Ovary (tissue), 9 donors: ENCODE results near the gene AP2S1. TPM values are rescaled to one million over a fixed set of nuclear protein-coding genes. Genes with fewer than 3 reads are reported as not detected.
"Not testable (repeated sequence)": the region's sequence is repeated elsewhere in the genome, so short reads cannot be mapped to it uniquely, and the experiment has no call there.

ENCODE experiments used
- DNase-seq, 5 donors: peaks; one replicate each; pipeline ENCODE4 v3.0.0-alpha.2; 2019 to 2020
- H3K27ac ChIP-seq, 2 donors: fragments of 200-600 bp; one replicate each; pipeline versions ENCODE4 v1.5.1 to v1.8.0; 2019 to 2022
- H3K27me3 ChIP-seq: fragments of 200-600 bp; one replicate; pipeline ENCODE4 v1.8.0; 2022
- H3K36me3 ChIP-seq: fragments of 200-600 bp; sonication (generic); one replicate; pipeline ENCODE4 v1.5.1; 2019
- H3K4me1 ChIP-seq: one replicate; pipeline ENCODE4 v1.8.1; 2013; ENCODE audit warnings: mild to moderate bottlenecking, moderate library complexity; ENCODE audit not compliant: insufficient read depth
- H3K4me3 ChIP-seq: fragments of 200-600 bp; sonication (generic); one replicate; pipeline ENCODE4 v1.5.1; 2017
- H3K9me3 ChIP-seq, 2 donors: fragments of 200-600 bp in 1 of 2; sonication (generic) in 1 of 2; one replicate each; pipeline versions ENCODE4 v1.5.1 to v1.8.1; 2013 to 2019; ENCODE audit warnings: mild to moderate bottlenecking in 1 of 2, moderate library complexity in 1 of 2
- EP300 ChIP-seq: sonication (generic); formaldehyde crosslinking; IDR thresholded peaks from one replicate; pipeline ENCODE4 v1.6.1; 2017; ENCODE audit warnings: antibody characterized with exemption
- POLR2A ChIP-seq: fragments of 450-650 bp; IDR thresholded peaks from one replicate; pipeline ENCODE4 v1.6.1; 2017; ENCODE audit warnings: antibody characterized with exemption, mild to moderate bottlenecking, moderate library complexity
- WGBS, 3 donors: extraction: QIAGEN DNeasy Blood & Tissue Kit in 1 of 3; methylation state at CpG; one replicate each; pipeline versions ENCODE4 v1.1.5 to v1.1.7; 2013 to 2017; 5-methylcytosine and 5-hydroxymethylcytosine counted together
- intact Hi-C, 4 donors: fragments of 100-400 bp; cut with DNase I; formaldehyde crosslinking; loops; one replicate each; pipeline versions ENCODE4 v1.11.0 to v1.15.1; 2022 to 2023
- polyA plus RNA-seq, 2 donors: library from polyadenylated mRNA; stranded (reverse); fragments of 200-250 nt in 1 of 2; fragments of 350-450 nt in 1 of 2; fragmentation: Illumina TruSeq in 1 of 2; extraction: RNeasy Lipid Tissue Mini Kit (QIAGEN cat#74804) in 1 of 2; gene quantifications; one replicate each; pipeline ENCODE4 v1.2.3, GENCODE V29; 2013 to 2014
- total RNA-seq, 7 donors: library from RNA; depleted of rRNA in 2 of 7; stranded (reverse); fragments of >200 nt in 2 of 7; fragmentation: NEBNext Ultra II Directional in 3 of 7; extraction: Animal tissue kit (Norgen Biotek cat#: 25700) in 3 of 7; gene quantifications; one replicate each; pipeline versions ENCODE4 v1.1.0 to v1.2.4, GENCODE V29; 2016 to 2023
- TF ChIP-seq, protein P1 (sequence below), 3 donors: fragments of 450-650 bp in 2 of 3; fragments of 200-600 bp in 1 of 3; IDR thresholded peaks; one replicate each; pipeline versions ENCODE4 v1.5.1 to v1.8.0; 2016 to 2022; ENCODE audit warnings: antibody characterized with exemption in 3 of 3, mild to moderate bottlenecking in 1 of 3
- donor health status: DM: no; HTN: no; CAD: no; lungs with moderate emphysema.
- donor health status: DM: no; HTN: no; CAD: no.
- donor health status: Bipolar disorder and iron deficiency.
- donor health status: DM: yes; HTN: yes; CAD: no.
- donor health status: DM: no; HTN: no; CAD: no.
- donor health status: DM: yes; HTN: yes; CAD: no.

Gene AP2S1
- total and polyA plus RNA-seq, 9 donors = 39.9 to 86.3 (median 57.0) TPM

DNA sequence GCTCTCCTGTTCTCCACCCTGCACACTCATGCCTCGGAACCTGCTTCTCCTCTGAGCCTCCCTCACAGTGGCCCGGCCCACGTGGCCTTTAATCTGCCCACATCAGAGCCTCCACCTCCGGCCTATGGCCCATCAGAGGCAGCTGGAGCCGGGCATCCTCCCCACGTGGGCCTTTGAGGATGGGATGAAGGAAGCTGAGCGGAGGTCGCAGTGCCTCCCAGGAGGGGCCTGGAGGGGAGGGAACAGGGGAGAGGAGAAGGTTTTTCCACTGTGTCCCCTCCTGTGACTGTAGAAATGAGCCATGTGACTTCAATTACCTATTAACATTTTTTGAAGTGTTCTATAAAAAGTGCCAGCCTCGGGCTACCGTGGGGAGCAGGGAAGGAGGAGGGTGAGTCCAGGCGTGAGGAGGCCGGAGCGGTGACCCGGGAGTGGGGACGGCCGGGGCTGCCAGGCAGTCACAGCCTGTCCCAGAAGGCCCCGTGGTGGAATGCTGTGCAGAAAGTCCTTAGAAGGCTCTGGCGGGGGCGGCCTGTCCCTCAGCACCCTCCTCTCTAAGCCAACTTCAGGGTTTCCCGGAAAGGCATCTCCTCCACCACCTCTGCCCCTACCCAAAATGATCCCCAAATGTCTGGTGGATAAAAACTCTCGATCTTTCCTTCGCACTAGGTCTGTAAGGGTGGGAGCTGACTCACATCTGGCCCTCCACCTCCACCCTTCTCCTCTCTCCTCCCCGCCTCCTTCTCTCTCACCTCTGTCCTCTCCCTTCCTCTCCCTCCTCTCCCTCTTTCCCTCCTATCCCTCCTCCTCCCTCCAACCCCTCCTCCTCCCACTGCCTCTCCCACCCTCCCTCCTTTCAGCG is 37.4 kb downstream of the AP2S1 start:
- no peak for TF ChIP-seq POLR2A
- TF ChIP-seq, protein P1, sequence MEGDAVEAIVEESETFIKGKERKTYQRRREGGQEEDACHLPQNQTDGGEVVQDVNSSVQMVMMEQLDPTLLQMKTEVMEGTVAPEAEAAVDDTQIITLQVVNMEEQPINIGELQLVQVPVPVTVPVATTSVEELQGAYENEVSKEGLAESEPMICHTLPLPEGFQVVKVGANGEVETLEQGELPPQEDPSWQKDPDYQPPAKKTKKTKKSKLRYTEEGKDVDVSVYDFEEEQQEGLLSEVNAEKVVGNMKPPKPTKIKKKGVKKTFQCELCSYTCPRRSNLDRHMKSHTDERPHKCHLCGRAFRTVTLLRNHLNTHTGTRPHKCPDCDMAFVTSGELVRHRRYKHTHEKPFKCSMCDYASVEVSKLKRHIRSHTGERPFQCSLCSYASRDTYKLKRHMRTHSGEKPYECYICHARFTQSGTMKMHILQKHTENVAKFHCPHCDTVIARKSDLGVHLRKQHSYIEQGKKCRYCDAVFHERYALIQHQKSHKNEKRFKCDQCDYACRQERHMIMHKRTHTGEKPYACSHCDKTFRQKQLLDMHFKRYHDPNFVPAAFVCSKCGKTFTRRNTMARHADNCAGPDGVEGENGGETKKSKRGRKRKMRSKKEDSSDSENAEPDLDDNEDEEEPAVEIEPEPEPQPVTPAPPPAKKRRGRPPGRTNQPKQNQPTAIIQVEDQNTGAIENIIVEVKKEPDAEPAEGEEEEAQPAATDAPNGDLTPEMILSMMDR (IDR thresholded peaks at IDR 0.05) = no peak
- TF ChIP-seq EP300 = no peak
- Histone ChIP-seq H3K4me1 (peaks cover 5% of the 10 kb centered on the region), H3K4me3 (no peak overlapping the region), H3K36me3 (no peaks in the 10 kb centered on the region), H3K27me3 (no peaks in the 10 kb centered on the region), H3K9me3 (no peaks in the 10 kb centered on the region), H3K27ac (peak overlapping the region; percentile 52 to 77)
- intact Hi-C loops = no loop called here
- 34 to 39% (median 35%) methylated on average over 24 of the region's 24 CpGs for WGBS, 3 donors
- DNase-seq = peak; percentile 44 to 62 (median 50)

DNA sequence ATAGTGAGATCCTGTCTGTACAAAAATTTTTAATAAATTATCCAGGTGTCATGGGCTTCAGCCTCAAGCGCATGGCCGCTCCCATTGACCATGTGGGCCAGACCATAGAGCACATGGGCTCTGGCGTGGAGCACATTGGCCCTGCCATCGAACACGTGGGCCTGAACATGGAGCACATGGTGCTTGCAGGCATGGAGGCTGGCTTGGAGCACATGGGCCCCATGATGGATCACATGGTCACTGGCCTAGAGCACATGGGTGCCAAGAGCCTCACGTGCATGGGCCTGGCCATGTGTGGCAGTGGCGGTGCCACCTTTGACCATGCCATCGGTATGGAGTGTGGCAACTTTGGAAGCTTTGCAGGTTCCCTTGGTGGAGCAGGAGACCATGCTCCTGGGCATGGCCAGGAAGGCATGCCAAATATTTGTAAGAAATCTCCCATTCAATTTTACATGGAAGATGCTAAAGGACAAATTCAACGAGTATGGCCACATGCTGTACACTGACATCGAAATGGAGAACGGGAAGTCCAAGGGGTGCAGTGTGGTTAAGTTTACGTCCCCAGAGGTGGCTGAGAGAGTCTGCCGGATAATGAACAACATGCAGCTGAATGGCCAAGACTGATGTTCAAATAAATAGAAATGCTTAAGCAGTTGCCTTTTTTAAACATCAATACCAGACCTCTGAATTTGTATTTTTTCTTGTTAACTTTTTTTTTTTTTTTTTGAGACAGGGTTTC is 40.9 kb downstream of the AP2S1 start:
- TF ChIP-seq EP300 (no peak), POLR2A (no peak)
- TF ChIP-seq, protein P1 (IDR thresholded peaks at IDR 0.05) = no peak
- Histone ChIP-seq H3K4me3 (no peak overlapping the region), H3K36me3 (no peaks in the 10 kb centered on the region), H3K27me3 (no peaks in the 10 kb centered on the region), H3K27ac (no peak overlapping the region), H3K4me1 (peaks cover 5% of the 10 kb centered on the region), H3K9me3 (no peaks in the 10 kb centered on the region)
- WGBS, 3 donors = 93 to 96% (median 94%) methylated on average over 13 of the region's 13 CpGs
- intact Hi-C loops = no loop called here
- DNase-seq = no peak

DNA sequence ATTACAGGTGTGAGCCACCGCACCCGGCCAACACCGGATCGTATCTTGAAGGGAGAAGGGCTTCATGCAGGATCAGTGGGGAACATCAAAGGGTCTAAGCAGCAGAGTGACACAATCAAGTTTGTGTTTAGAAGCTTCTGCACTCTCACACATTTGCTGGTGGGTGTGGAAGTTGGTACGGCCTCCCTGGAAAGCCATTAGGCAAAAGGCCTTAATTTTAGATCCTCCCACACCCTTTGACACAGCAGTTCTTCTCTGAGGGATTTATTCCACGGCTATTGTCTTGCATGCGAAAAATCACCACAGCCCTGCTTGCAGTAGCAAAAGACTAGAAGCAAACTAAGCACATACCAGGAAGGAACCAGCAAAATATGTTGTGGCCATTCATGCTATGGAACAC is 44.0 kb downstream of the AP2S1 start:
- TF ChIP-seq, protein P1 (IDR thresholded peaks at IDR 0.05) = no peak
- TF ChIP-seq EP300 (no peak), POLR2A (no peak)
- WGBS, 3 donors = 75 to 79% (median 79%) methylated on average over 7 of the region's 7 CpGs
- no peak for DNase-seq
- Histone ChIP-seq H3K9me3 (no peaks in the 10 kb centered on the region), H3K27ac (no peak overlapping the region), H3K27me3 (no peaks in the 10 kb centered on the region), H3K4me1 (no peaks in the 10 kb centered on the region), H3K4me3 (no peak overlapping the region), H3K36me3 (no peaks in the 10 kb centered on the region)
- intact Hi-C loops = no loop called here

DNA sequence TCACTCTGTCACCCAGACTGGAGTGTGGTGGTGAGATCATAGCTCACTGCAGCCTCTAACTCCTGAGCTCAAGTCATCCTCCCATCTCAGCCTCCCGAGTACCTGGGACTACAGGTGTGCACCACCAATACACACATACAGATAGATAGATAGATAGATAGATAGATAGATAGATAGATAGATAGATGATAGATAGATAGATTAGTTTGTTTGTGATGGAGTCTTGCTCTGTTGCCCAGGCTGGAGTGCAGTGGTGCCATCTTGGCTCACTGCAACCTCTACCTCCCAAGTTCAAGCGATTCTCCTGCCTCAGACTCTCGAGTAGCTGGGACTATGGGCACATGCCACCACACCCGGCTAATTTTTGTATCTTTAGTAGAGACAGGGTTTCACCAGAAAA is 46.2 kb downstream of the AP2S1 start:
- H3K4me3 ChIP-seq, H3K4me1 ChIP-seq, H3K9me3 ChIP-seq, DNase-seq, H3K27me3 ChIP-seq, H3K27ac ChIP-seq, intact Hi-C loops, H3K36me3 ChIP-seq: not testable (repeated sequence)
- 87 to 92% (median 88%) methylated on average over 4 of the region's 4 CpGs for WGBS, 3 donors

DNA sequence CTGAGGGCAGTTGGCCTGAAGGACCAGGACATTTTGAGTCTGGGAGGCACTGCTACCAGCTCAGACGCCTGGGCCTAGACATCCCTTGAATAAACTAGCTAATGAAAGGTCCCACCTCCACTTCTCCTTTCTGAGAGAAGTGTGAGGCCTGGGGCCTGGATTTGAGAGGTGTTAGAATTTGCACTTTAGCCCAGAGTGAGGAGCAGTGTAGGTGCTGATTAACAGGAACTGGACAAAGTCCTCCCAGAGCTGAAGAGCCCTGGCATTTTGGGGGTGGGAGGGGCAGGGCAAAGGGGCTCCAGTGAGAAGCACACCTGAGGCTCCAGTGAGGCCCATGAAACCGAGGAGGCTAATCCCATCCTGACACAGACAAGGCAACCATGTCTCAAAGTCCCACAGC is 47.1 kb downstream of the AP2S1 start:
- WGBS, 3 donors = 77 to 91% (median 78%) methylated on average over 2 of the region's 2 CpGs

More for the DNA sequence above, 47.1 kb downstream of the AP2S1 start:
- TF ChIP-seq POLR2A (no peak), EP300 (no peak)
- TF ChIP-seq, protein P1 (IDR thresholded peaks at IDR 0.05) = no peak
- intact Hi-C loops = no loop called here
- Histone ChIP-seq H3K4me1 (no peaks in the 10 kb centered on the region), H3K36me3 (no peaks in the 10 kb centered on the region), H3K27ac (no peak overlapping the region), H3K27me3 (no peaks in the 10 kb centered on the region), H3K4me3 (no peak overlapping the region), H3K9me3 (no peaks in the 10 kb centered on the region)
- no peak for DNase-seq
